ENCODE results near the gene METTL17. TPM values are rescaled to one million over a fixed set of nuclear protein-coding genes. Genes with fewer than 3 reads are reported as not detected.

Gene METTL17
- total and polyA plus RNA-seq, 2 of the 13 experiments (the other 11 are each of a cell fraction or from before 2014, with no cell fraction given) = 122 to 199 TPM

DNA sequence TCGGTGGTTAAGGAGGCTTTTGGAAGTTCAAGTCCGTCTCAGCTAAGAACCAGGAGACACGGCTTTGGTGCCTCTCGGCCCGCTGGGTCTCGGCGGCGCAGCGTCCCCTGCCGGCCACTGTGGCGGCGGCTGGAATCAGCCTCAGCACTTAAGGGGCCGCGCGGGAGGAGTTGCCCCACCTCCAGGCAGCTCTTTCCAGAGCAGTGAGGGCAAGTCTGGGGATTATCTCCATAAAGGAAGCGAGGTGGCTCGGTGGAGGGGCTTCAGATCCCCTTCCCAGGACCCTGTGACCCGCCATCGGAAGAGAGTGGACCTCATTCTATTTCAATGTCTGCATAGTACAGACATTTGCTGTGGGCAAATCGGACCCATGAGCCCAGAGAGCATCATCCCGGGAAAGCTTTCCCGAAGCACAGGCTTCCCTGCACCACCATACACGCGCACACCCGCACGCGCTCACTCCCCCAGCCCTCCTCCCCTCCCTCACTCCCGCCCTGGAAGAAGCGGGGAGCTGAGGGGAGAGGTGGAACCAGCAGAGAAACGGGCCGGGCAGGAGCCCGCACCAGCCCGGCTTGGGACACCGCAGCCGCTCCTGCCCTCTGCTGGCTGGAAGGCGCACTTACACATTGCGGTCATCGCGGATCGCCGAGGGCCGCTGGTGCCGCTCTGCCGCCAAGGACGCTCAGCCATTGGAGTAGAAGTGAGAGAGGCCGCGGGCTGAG, 18.6 kb upstream of the METTL17 start:
- CTCF ChIA-PET (ENCODE audit: low intra/inter-chr PET ratio, low total read pairs) = interaction anchor here (1.0 to 2.4 kb wide), 5 partner anchors 10 to 273 kb away, joined by 4 to 32 read pairs (median 6); partner anchors contain the start of gene METTL17
- Histone ChIP-seq H3K36me3 (replicated peaks in 1 of 2; ENCODE audit: control insufficient read depth in 1 of 2, insufficient read depth in 2 of 2, low read length in 2 of 2) (no peaks in the 10 kb centered on the region), H3K27me3 (ENCODE audit: control insufficient read depth in 1 of 2, insufficient read depth in 2 of 2, low read length in 2 of 2) (peaks cover 0 to 23% of the 10 kb centered on the region in 2 experiments; a peak in 3 of 5 replicates), H3K27ac (ENCODE audit: extremely low read length, insufficient read depth, low read length) (no peak overlapping the region), H3K4me3 (replicated peaks in 1 of 3; ENCODE audit: insufficient read depth in 1 of 3, low read depth in 2 of 3, low read length in 3 of 3) (peak overlapping the region; percentile 54 to 80 (median 80)), H3K79me2 (ENCODE audit: insufficient read depth, low read length) (no peaks in the 10 kb centered on the region), H3K4me2 (ENCODE audit: low read depth, low read length) (peak overlapping the region; percentile 92), H2AFZ (ENCODE audit: low read length) (peak overlapping the region; percentile 86), H3K9me3 (ENCODE audit: low read length) (no peaks in the 10 kb centered on the region), H3K9ac (ENCODE audit: insufficient read depth, low read depth, low read length) (peak overlapping the region; percentile 54), H4K20me1 (ENCODE audit: insufficient read depth, low read length) (no peaks in the 10 kb centered on the region), H3K4me1 (ENCODE audit: insufficient read depth, low read length) (peaks cover 36% of the 10 kb centered on the region)
- ATAC-seq (peak; percentile 93), DNase-seq (ENCODE audit: low spot score) (peak; percentile 80), FAIRE-seq (peak; percentile 37)
- intact Hi-C loops (cut with micrococcal nuclease; ENCODE audit: unreplicated experiment) (loop anchor here (1.0 kb wide), 1 partner anchor 114 kb away; no protein-coding TSS in a partner anchor), in situ Hi-C loops (cut with HindIII; ENCODE audit: extremely low pct_ligation_motif_present, low pct_unique_long_range_greater_than_20kb) (loop anchor here (10.0 kb wide), 1 partner anchor 506 kb away; the partner anchor contains the start of genes PIP4P1 and PNP)
- WGBS (ENCODE audit: low lambda C conversion rate) = under 1% methylated on average over 31 of the region's 47 CpGs
- no TSS peak for BruUV-seq (replicated peaks)
- POLR2A ChIA-PET = interaction anchor here (0.6 to 1.4 kb wide), 5 partner anchors 10 to 289 kb away, joined by 3 to 4 read pairs (median 3); no protein-coding TSS in a partner anchor
- TF ChIP-seq FOXM1 (CRISPR knock-in tag; IDR thresholded peaks at IDR 0.05) (no peak), ZMYM4 (CRISPR knock-in tag; IDR thresholded peaks at IDR 0.05) (0 out of 2 replicates have a peak, but pooled peaks have one; percentile 8), POLR2AphosphoS5 (IDR thresholded peaks at IDR 0.05; ENCODE audit: low read depth, low read length) (no peak), U2AF2 (IDR thresholded peaks at IDR 0.05; ENCODE audit: low read depth, low read length) (no peak), PTBP1 (IDR thresholded peaks at IDR 0.05; ENCODE audit: low read depth, low read length, poor library complexity, severe bottlenecking) (no peak), ZNF615 (CRISPR knock-in tag; IDR thresholded peaks at IDR 0.05; ENCODE audit: borderline replicate concordance) (no peak), ZBTB42 (CRISPR knock-in tag; IDR thresholded peaks at IDR 0.05) (no peak; the same call in 1 of the 2 replicates), ZNF263 (CRISPR knock-in tag; IDR thresholded peaks at IDR 0.05) (peak; percentile 38; the same call in 1 of the 2 replicates), DR1 (CRISPR knock-in tag; IDR thresholded peaks at IDR 0.05) (no peak), SRSF4 (IDR thresholded peaks at IDR 0.05; ENCODE audit: low read depth, low read length, poor library complexity, severe bottlenecking) (no peak), SALL1 (CRISPR knock-in tag; IDR thresholded peaks at IDR 0.05) (peak; percentile 67), HNRNPK (IDR thresholded peaks at IDR 0.05; ENCODE audit: low read depth, low read length, poor library complexity, severe bottlenecking) (peak; percentile 81), ZNF224 (CRISPR knock-in tag; IDR thresholded peaks at IDR 0.05) (no peak; the same call in 1 of the 2 replicates), XRCC5 (optimal IDR thresholded peaks at IDR 0.05; ENCODE audit: low read length) (peak; percentile 79), RFXAP (CRISPR knock-in tag; IDR thresholded peaks at IDR 0.05; ENCODE audit: borderline replicate concordance) (peak; percentile 79; the same call in 1 of the 2 replicates), KMT2A (CRISPR knock-in tag; IDR thresholded peaks at IDR 0.05) (no peak; the same call in 1 of the 2 replicates), TCF7L2 (IDR thresholded peaks at IDR 0.05; ENCODE audit: low read depth, low read length) (no peak), NFKBIZ (CRISPR knock-in tag; IDR thresholded peaks at IDR 0.05) (no peak)
- TF ChIP-seq, protein P1, sequence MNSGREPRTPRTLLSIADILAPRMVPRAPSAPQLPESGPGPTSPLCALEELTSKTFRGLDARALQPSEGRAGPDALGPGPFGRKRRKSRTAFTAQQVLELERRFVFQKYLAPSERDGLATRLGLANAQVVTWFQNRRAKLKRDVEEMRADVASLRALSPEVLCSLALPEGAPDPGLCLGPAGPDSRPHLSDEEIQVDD (CRISPR knock-in tag; IDR thresholded peaks at IDR 0.05; ENCODE audit: borderline replicate concordance) = peak; percentile 22; the same call in 1 of the 2 replicates
- TF ChIP-seq, protein P2, sequence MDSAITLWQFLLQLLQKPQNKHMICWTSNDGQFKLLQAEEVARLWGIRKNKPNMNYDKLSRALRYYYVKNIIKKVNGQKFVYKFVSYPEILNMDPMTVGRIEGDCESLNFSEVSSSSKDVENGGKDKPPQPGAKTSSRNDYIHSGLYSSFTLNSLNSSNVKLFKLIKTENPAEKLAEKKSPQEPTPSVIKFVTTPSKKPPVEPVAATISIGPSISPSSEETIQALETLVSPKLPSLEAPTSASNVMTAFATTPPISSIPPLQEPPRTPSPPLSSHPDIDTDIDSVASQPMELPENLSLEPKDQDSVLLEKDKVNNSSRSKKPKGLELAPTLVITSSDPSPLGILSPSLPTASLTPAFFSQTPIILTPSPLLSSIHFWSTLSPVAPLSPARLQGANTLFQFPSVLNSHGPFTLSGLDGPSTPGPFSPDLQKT (CRISPR knock-in tag; IDR thresholded peaks at IDR 0.05; ENCODE audit: borderline replicate concordance) = 0 out of 2 replicates have a peak, but pooled peaks have one; percentile 15
- TF ChIP-seq, protein P3, sequence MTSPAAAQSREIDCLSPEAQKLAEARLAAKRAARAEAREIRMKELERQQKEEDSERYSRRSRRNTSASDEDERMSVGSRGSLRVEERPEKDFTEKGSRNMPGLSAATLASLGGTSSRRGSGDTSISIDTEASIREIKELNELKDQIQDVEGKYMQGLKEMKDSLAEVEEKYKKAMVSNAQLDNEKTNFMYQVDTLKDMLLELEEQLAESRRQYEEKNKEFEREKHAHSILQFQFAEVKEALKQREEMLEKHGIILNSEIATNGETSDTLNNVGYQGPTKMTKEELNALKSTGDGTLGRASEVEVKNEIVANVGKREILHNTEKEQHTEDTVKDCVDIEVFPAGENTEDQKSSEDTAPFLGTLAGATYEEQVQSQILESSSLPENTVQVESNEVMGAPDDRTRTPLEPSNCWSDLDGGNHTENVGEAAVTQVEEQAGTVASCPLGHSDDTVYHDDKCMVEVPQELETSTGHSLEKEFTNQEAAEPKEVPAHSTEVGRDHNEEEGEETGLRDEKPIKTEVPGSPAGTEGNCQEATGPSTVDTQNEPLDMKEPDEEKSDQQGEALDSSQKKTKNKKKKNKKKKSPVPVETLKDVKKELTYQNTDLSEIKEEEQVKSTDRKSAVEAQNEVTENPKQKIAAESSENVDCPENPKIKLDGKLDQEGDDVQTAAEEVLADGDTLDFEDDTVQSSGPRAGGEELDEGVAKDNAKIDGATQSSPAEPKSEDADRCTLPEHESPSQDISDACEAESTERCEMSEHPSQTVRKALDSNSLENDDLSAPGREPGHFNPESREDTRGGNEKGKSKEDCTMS (CRISPR knock-in tag; conservative IDR thresholded peaks at IDR 0.05) = no peak

Measured in HepG2 (cell line).